Mesenchymal stem cell (in vitro differentiated cells and primary cell): ENCODE results near the gene SLC25A21.
A peak's percentile ranks its signal among the peaks of the same experiment; 100 is the strongest.

Experiments used
- DNase-seq: peaks from one replicate; pipeline ENCODE4 v3.0.0-alpha.2; 2013
- H2AFZ ChIP-seq: one replicate; pipeline ENCODE4 v1.6.1; 2013; ENCODE audit warnings: low read depth, mild to moderate bottlenecking, control low read depth, inconsistent platforms, low read length, moderate library complexity
- H2AK5ac ChIP-seq: 2 replicates; pipeline ENCODE4 v1.6.1; 2013; ENCODE audit warnings: low read length, moderate library complexity, mild to moderate bottlenecking, inconsistent platforms; ENCODE audit not compliant: severe bottlenecking
- H2BK120ac ChIP-seq: one replicate; pipeline ENCODE4 v1.6.1; 2013; ENCODE audit warnings: low read depth, mild to moderate bottlenecking, inconsistent platforms, low read length, moderate library complexity
- H2BK12ac ChIP-seq, 2 experiments: one replicate each; pipeline ENCODE4 v1.6.1; 2013; ENCODE audit warnings: inconsistent platforms in 2 of 2, low read length in 2 of 2, mild to moderate bottlenecking in 2 of 2, moderate library complexity in 2 of 2, control low read depth in 1 of 2
- H2BK15ac ChIP-seq: one replicate; pipeline ENCODE4 v1.6.1; 2013; ENCODE audit warnings: mild to moderate bottlenecking, low read depth, inconsistent platforms; ENCODE audit not compliant: poor library complexity, severe bottlenecking
- H2BK5ac ChIP-seq: 2 replicates; pipeline ENCODE4 v1.6.1; 2013; ENCODE audit warnings: low read depth, mild to moderate bottlenecking, low read length, control low read depth, inconsistent platforms; ENCODE audit not compliant: poor library complexity, severe bottlenecking
- H3K14ac ChIP-seq, 2 experiments: one replicate each; pipeline ENCODE4 v1.6.1; 2013; ENCODE audit warnings: inconsistent platforms in 2 of 2, low read length in 2 of 2, control low read depth in 1 of 2, mild to moderate bottlenecking in 1 of 2, moderate library complexity in 1 of 2
- H3K18ac ChIP-seq, 2 experiments: one replicate each; pipeline ENCODE4 v1.6.1; 2013; ENCODE audit warnings: inconsistent platforms in 2 of 2, low read length in 2 of 2, control low read depth in 1 of 2, low read depth in 1 of 2, mild to moderate bottlenecking in 1 of 2
- H3K23ac ChIP-seq, 2 experiments: one replicate each; pipeline ENCODE4 v1.6.1; 2013; ENCODE audit warnings: inconsistent platforms in 2 of 2, low read length in 2 of 2, mild to moderate bottlenecking in 2 of 2, moderate library complexity in 2 of 2, control low read depth in 1 of 2
- H3K27ac ChIP-seq: 2 replicates; pipeline ENCODE4 v1.5.1; 2013; ENCODE audit warnings: mild to moderate bottlenecking, moderate library complexity, low read length, control low read depth, inconsistent platforms; ENCODE audit not compliant: poor library complexity, severe bottlenecking
- H3K27me3 ChIP-seq, 2 experiments: 2 replicates each; pipeline versions ENCODE4 v1.6.1 to v1.7.0; 2013; ENCODE audit warnings: low read length in 2 of 2, mild to moderate bottlenecking in 2 of 2, moderate library complexity in 2 of 2, control low read depth in 1 of 2, inconsistent platforms in 1 of 2; ENCODE audit not compliant: control insufficient read depth in 1 of 2, insufficient read depth in 1 of 2
- H3K36me3 ChIP-seq, 2 experiments: 2 replicates each; pipeline versions ENCODE4 v1.6.1 to v1.7.0; 2013; ENCODE audit warnings: low read length in 2 of 2, control low read depth in 1 of 2, inconsistent platforms in 1 of 2, low read depth in 1 of 2, mild to moderate bottlenecking in 1 of 2; ENCODE audit not compliant: insufficient read depth in 2 of 2, control insufficient read depth in 1 of 2
- H3K4ac ChIP-seq, 2 experiments: one replicate each; pipeline ENCODE4 v1.6.1; 2013; ENCODE audit warnings: inconsistent platforms in 2 of 2, low read length in 2 of 2, mild to moderate bottlenecking in 2 of 2, moderate library complexity in 2 of 2, control low read depth in 1 of 2, low read depth in 1 of 2
- H3K4me1 ChIP-seq: 2 replicates; pipeline ENCODE4 v1.6.1; 2013; ENCODE audit warnings: low read depth, low read length, control low read depth; ENCODE audit not compliant: control insufficient read depth, insufficient read depth
- H3K4me2 ChIP-seq: 2 replicates; pipeline ENCODE4 v1.6.1; 2013; ENCODE audit warnings: low read length, mild to moderate bottlenecking, inconsistent platforms; ENCODE audit not compliant: poor library complexity, severe bottlenecking
- H3K4me3 ChIP-seq, 2 experiments: 2 replicates each; pipeline versions ENCODE4 v1.5.1 to v1.7.0; 2013; ENCODE audit warnings: low read length in 2 of 2, mild to moderate bottlenecking in 2 of 2, control low read depth in 1 of 2, low read depth in 1 of 2; ENCODE audit not compliant: insufficient read depth in 1 of 2
- H3K79me1 ChIP-seq: replicated peaks from 2 replicates; pipeline ENCODE4 v1.6.1; 2013; ENCODE audit warnings: mild to moderate bottlenecking, control low read depth, low read length, inconsistent platforms; ENCODE audit not compliant: poor library complexity, severe bottlenecking
- H3K9ac ChIP-seq: 2 replicates; pipeline ENCODE4 v1.7.0; 2013; ENCODE audit warnings: mild to moderate bottlenecking, low read length, moderate library complexity
- H3K9me3 ChIP-seq: 2 replicates; pipeline ENCODE4 v1.7.0; 2013; ENCODE audit warnings: mild to moderate bottlenecking, low read length; ENCODE audit not compliant: control insufficient read depth
- H4K8ac ChIP-seq: one replicate; pipeline ENCODE4 v1.6.1; 2013; ENCODE audit warnings: inconsistent platforms, mild to moderate bottlenecking, low read length, moderate library complexity
- H4K91ac ChIP-seq: one replicate; pipeline ENCODE4 v1.6.1; 2013; ENCODE audit warnings: mild to moderate bottlenecking, low read length, inconsistent platforms
- WGBS: methylation state at CpG from one replicate; pipeline ENCODE4 v1.1.7; 2013; ENCODE audit warnings: mixed read lengths; 5-methylcytosine and 5-hydroxymethylcytosine counted together

The SLC25A21 gene

GRCh38 chr14:36805131-36805559, 367.3 kb downstream of the SLC25A21 start:
- Histone ChIP-seq H3K14ac (no peak overlapping the region), H3K4me2 (no peak overlapping the region), H4K91ac (no peak overlapping the region), H3K23ac (no peak overlapping the region), H3K18ac (no peak overlapping the region), H2BK5ac (no peak overlapping the region), H3K79me1 (no peaks in the 10 kb centered on the region), H2AK5ac (no peak overlapping the region), H3K27ac (no peak overlapping the region), H2AFZ (no peak overlapping the region), H3K4me3 (no peak overlapping the region), H2BK120ac (no peak overlapping the region), H3K9ac (no peak overlapping the region), H3K4me1 (peaks cover 3% of the 10 kb centered on the region), H3K4ac (no peak overlapping the region), H3K27me3 (no peaks in the 10 kb centered on the region), H3K9me3 (no peaks in the 10 kb centered on the region), H3K36me3 (no peaks in the 10 kb centered on the region), H2BK15ac (no peak overlapping the region), H2BK12ac (no peak overlapping the region), H4K8ac (no peak overlapping the region)
- DNase-seq, result peak; percentile 4
- 34% methylated on average over 6 of the region's 6 CpGs for WGBS

- H3K9me3 ChIP-seq, result no peaks in the 10 kb centered on the region
- H2AFZ ChIP-seq, result no peak overlapping the region
- WGBS, result 80% methylated on average over 1 of the region's 1 CpG
- no peaks in the 10 kb centered on the region for H3K79me1 ChIP-seq
- DNase-seq, result no peak
- H3K27me3 ChIP-seq, result no peaks in the 10 kb centered on the region
- no peak overlapping the region for H3K4ac ChIP-seq
- H3K4me2 ChIP-seq, result no peak overlapping the region
- no peaks in the 10 kb centered on the region for H3K4me1 ChIP-seq
- H2AK5ac ChIP-seq, result no peak overlapping the region
- H4K8ac ChIP-seq, result no peak overlapping the region
- no peak overlapping the region for H3K27ac ChIP-seq
- no peak overlapping the region for H3K14ac ChIP-seq
- no peak overlapping the region for H2BK5ac ChIP-seq
- H4K91ac ChIP-seq, result no peak overlapping the region
- no peak overlapping the region for H3K23ac ChIP-seq
- H3K9ac ChIP-seq, result no peak overlapping the region
- H2BK15ac ChIP-seq, result no peak overlapping the region
- H3K36me3 ChIP-seq, result no peaks in the 10 kb centered on the region
- H2BK120ac ChIP-seq, result no peak overlapping the region
- no peak overlapping the region for H3K18ac ChIP-seq
- no peak overlapping the region for H3K4me3 ChIP-seq
- H2BK12ac ChIP-seq, result no peak overlapping the region
Measured at GRCh38 chr14:36797634-36798033, 374.8 kb downstream of the SLC25A21 start.

GRCh38 chr14:36791402-36791801, 381.0 kb downstream of the SLC25A21 start:
- no peak overlapping the region for H2BK15ac ChIP-seq
- H4K91ac ChIP-seq, result no peak overlapping the region
- H3K9ac ChIP-seq, result no peak overlapping the region
- no CpG with 5 or more reads among the region's 1 CpG for WGBS
- H3K4ac ChIP-seq, result no peak overlapping the region
- H2BK5ac ChIP-seq, result no peak overlapping the region
- no peak overlapping the region for H2AFZ ChIP-seq
- no peak overlapping the region for H2AK5ac ChIP-seq
- H3K4me2 ChIP-seq, result no peak overlapping the region
- H4K8ac ChIP-seq, result no peak overlapping the region
- no peak overlapping the region for H3K4me3 ChIP-seq
- H3K4me1 ChIP-seq, result peaks cover 2% of the 10 kb centered on the region
- H3K27me3 ChIP-seq, result no peaks in the 10 kb centered on the region
- H3K79me1 ChIP-seq, result no peaks in the 10 kb centered on the region
- H2BK12ac ChIP-seq, result no peak overlapping the region
- H2BK120ac ChIP-seq, result no peak overlapping the region
- no peaks in the 10 kb centered on the region for H3K9me3 ChIP-seq
- no peaks in the 10 kb centered on the region for H3K36me3 ChIP-seq
- no peak overlapping the region for H3K14ac ChIP-seq
- H3K27ac ChIP-seq, result no peak overlapping the region
- DNase-seq, result no peak
- no peak overlapping the region for H3K23ac ChIP-seq
- no peak overlapping the region for H3K18ac ChIP-seq

GRCh38 chr14:36785511-36785910, 386.9 kb downstream of the SLC25A21 start:
- Histone ChIP-seq H3K18ac (no peak overlapping the region), H4K91ac (no peak overlapping the region), H2BK5ac (no peak overlapping the region), H4K8ac (no peak overlapping the region), H3K36me3 (no peaks in the 10 kb centered on the region), H2BK15ac (no peak overlapping the region), H2BK12ac (no peak overlapping the region), H3K4me3 (no peak overlapping the region), H3K4me2 (no peak overlapping the region), H3K23ac (no peak overlapping the region), H2AFZ (no peak overlapping the region), H3K14ac (no peak overlapping the region), H3K9ac (no peak overlapping the region), H3K79me1 (no peaks in the 10 kb centered on the region), H3K9me3 (peaks cover 14% of the 10 kb centered on the region), H3K4me1 (peaks cover 2% of the 10 kb centered on the region), H2BK120ac (no peak overlapping the region), H3K27me3 (no peaks in the 10 kb centered on the region), H3K4ac (no peak overlapping the region), H3K27ac (no peak overlapping the region), H2AK5ac (no peak overlapping the region)
- WGBS, result 100% methylated on average over 1 of the region's 1 CpG
- no peak for DNase-seq
